Measurements from ENCODE around the gene TUBB2A.
"Not testable (repeated sequence)": the region's sequence is repeated elsewhere in the genome, so short reads cannot be mapped to it uniquely, and the experiment has no call there.

Gene TUBB2A

GRCh38 chr6:3190779-3191178, 33.4 kb upstream of the TUBB2A start:
- H3K4me3 Mint-ChIP-seq: no peak overlapping the region
- H3K27ac Mint-ChIP-seq: no peak overlapping the region
- no peaks in the 10 kb centered on the region for H3K9me3 Mint-ChIP-seq
- ATAC-seq (no peak), DNase-seq (no peak)
- H3K4me1 Mint-ChIP-seq: no peaks in the 10 kb centered on the region
- peaks cover 16% of the 10 kb centered on the region for H3K27me3 Mint-ChIP-seq

DNA sequence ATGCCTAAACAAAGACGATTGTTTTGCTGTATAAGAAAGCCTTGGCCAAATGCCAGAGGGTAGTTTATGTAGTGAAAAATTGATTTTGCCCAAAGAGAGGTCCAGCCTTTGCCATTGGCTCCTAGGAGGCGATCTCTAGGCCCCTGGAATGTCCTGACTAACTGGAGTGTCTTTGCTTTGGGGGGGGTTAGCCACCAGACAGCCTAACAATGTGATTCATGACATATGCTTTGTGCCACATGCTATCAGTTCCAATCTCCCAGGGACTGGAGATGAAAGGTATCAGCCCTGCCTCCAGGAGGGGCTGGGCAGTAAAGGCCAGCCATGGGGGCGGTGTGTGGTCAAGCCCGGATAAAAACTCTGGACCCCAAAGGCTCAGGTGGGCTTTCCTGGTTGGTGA, 32.7 kb upstream of the TUBB2A start:
- H3K27ac Mint-ChIP-seq: no peak overlapping the region
- no peak for ATAC-seq
- no peaks in the 10 kb centered on the region for H3K4me1 Mint-ChIP-seq
- peaks cover 23% of the 10 kb centered on the region for H3K27me3 Mint-ChIP-seq
- no peak for DNase-seq
- H3K9me3 Mint-ChIP-seq: no peaks in the 10 kb centered on the region
- no peak overlapping the region for H3K4me3 Mint-ChIP-seq

DNA sequence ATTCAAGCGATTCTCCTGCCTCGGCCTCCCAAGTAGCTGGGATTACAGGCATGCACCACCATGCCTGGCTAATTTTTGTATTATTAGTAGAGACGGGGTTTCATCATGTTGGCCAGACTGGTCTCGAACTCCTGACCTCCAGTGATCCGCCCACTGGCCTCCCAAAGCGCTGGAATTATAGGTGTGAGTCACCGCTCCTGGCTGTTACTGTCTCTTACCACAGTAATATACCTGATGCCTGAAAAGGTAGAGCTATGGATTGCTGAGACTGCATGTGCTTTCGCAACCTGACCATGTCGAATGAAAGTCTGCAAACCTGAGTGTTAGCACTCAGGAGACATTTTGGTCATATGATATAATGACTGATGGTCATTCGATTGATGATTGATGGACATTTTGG, 31.8 kb upstream of the TUBB2A start:
- H3K4me1 Mint-ChIP-seq, H3K9me3 Mint-ChIP-seq, ATAC-seq, DNase-seq, H3K27ac Mint-ChIP-seq, H3K4me3 Mint-ChIP-seq: not testable (repeated sequence)
- peaks cover 32% of the 10 kb centered on the region for H3K27me3 Mint-ChIP-seq

DNA sequence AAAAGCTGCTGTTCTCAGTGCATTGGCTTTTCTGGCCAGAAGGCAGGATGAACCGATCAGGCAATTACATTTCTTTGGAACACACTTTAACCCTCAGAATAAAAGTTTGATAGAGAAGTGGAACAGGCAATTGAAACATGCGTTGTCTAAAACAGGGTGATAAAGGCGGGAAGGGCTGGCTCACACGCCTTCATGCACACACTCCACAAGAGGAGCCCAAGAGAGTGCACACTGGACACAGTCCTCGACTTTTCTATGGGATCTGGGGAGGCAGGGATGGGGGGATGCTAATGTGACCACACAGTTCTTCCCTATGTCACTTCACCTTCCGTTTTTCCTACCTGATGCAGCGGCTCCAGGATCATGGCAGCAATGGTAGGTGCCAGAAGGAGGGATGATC, 30.9 kb upstream of the TUBB2A start:
- ATAC-seq (no peak), DNase-seq (no peak)
- Mint-ChIP-seq H3K27me3 (peaks cover 40% of the 10 kb centered on the region), H3K27ac (no peak overlapping the region), H3K4me3 (no peak overlapping the region), H3K4me1 (no peaks in the 10 kb centered on the region), H3K9me3 (no peaks in the 10 kb centered on the region)

- no peak overlapping the region for H3K27ac Mint-ChIP-seq
- ATAC-seq: no peak
- no peaks in the 10 kb centered on the region for H3K4me1 Mint-ChIP-seq
- H3K9me3 Mint-ChIP-seq: no peaks in the 10 kb centered on the region
- DNase-seq: no peak
- H3K4me3 Mint-ChIP-seq: no peak overlapping the region
- H3K27me3 Mint-ChIP-seq: peaks cover 40% of the 10 kb centered on the region
Observed at GRCh38 chr6:3186974-3187382, 29.6 kb upstream of the TUBB2A start.

DNA sequence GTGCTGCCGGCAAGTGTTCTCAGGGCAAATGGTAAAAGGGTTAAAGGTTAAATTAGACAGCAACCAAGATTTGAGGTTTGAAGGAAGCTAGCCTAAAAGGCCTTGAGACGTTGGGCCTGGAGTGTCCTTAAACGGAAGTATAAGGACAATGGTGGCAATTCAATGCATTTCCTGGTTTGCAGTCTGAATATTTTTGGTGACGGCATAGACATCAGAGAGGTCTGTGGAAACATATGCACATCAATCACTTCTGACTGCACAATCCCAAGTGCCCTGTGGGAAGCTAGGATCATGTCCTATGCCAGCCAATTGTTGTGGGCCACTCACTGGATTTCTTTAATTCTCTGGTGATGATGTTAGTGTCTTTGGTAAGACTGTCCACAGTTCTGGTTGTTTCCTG, 25.7 kb upstream of the TUBB2A start:
- DNase-seq: no peak
- Mint-ChIP-seq H3K4me3 (no peak overlapping the region), H3K27me3 (peaks cover 45% of the 10 kb centered on the region), H3K4me1 (peaks cover 5% of the 10 kb centered on the region), H3K9me3 (no peaks in the 10 kb centered on the region), H3K27ac (no peak overlapping the region)
- no peak for ATAC-seq

DNA sequence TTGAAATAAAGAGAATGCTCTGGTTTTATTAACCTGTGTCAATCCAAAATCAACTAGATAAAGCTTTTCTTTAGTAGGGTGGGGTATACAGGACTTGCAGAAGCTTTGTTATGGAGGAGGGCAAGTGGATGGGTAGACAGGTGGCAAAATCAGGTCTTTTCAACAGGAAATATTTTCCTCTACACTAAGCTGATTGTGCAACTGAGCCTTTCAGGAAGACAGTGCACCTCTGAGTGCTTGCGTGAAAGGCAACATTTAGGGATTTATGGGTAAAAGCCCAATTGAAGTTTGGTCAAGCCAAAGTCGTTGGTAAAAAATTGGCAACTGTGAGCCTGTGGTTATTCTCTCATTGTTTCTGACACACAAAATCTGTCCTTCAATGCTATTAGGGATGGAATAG, 23.8 kb upstream of the TUBB2A start:
- no peak overlapping the region for H3K27ac Mint-ChIP-seq

DNA sequence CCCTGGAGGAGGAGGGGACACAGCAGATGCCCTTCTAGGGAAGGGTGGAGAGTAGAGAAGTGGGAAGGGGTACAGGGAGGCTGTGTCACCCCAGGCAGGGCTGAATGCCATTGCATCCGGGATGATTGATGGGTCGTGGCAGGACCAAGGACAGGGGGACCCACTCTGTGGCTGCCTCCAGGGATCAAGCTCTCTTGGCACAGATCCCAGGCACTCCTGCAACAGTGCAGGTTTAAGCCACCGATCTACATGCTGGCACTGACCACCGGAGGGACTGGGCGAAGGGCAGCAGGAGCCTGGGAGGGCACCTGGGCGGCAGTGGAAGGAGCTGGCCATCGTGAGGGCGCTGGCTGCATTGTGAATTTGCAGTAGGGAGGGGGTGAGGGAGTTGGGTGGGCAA, 22.6 kb upstream of the TUBB2A start:
- H3K4me3 Mint-ChIP-seq: peak overlapping the region; percentile 26 to 75
- not testable (repeated sequence) for H3K27ac Mint-ChIP-seq, H3K9me3 Mint-ChIP-seq, DNase-seq
- peak; percentile 50 for ATAC-seq
- H3K4me1 Mint-ChIP-seq: peaks cover 10% of the 10 kb centered on the region
- peaks cover 30% of the 10 kb centered on the region for H3K27me3 Mint-ChIP-seq

More for the DNA sequence above, 23.8 kb upstream of the TUBB2A start:
- Mint-ChIP-seq H3K4me3 (no peak overlapping the region), H3K9me3 (no peaks in the 10 kb centered on the region), H3K4me1 (peaks cover 10% of the 10 kb centered on the region), H3K27me3 (peaks cover 40% of the 10 kb centered on the region)
- DNase-seq (no peak), ATAC-seq (no peak)

GRCh38 chr6:3178666-3179065, 21.3 kb upstream of the TUBB2A start:
- peaks cover 10% of the 10 kb centered on the region for H3K4me1 Mint-ChIP-seq
- not testable (repeated sequence) for H3K9me3 Mint-ChIP-seq, ATAC-seq, H3K27ac Mint-ChIP-seq, H3K4me3 Mint-ChIP-seq, DNase-seq
- H3K27me3 Mint-ChIP-seq: peaks cover 17% of the 10 kb centered on the region

DNA sequence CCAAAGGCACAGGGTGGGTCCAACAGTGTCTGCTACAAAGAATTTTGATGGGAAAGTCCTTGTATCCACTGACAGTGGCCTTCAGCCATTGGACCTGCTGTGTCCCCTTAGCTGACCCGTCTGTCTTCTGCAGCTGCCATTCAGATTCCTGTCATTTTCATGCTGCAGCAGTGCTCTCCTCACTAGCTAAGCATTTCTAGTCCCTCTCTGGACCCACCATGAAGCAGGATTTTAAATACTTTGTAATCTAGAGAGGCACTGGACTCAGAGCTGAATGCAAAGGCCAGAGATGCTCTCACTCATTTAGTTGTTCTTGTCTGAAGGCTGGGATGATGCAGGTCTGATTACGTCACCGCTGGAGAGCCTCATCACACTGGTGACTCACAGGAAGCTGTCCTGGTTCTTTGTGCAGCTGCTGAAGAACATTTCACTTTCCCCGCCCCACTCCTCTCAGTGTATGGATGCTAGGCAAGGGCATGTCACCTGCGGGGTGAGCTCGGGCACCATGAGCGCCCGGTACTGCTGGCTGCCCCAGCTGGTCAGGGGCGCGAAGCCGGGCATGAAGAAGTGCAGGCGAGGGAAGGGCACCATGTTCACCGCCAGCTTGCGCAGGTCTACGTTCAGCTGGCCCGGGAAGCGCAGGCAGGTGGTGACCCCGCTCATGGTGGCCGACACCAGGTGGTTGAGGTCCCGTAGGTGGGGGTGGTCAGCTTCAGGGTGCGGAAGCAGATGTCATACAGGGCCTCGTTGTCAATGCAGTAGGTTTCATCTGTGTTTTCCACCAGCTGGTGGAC, 19.4 kb upstream of the TUBB2A start:
- DNase-seq (peak in 1 of 2 donors; percentile 26), ATAC-seq (peak; percentile 87)
- H3K4me1 Mint-ChIP-seq: peaks cover 10% of the 10 kb centered on the region
- H3K9me3 Mint-ChIP-seq: no peaks in the 10 kb centered on the region
- no peak overlapping the region for H3K27ac Mint-ChIP-seq
- H3K27me3 Mint-ChIP-seq: peaks cover 14% of the 10 kb centered on the region
- H3K4me3 Mint-ChIP-seq: no peak overlapping the region

DNA sequence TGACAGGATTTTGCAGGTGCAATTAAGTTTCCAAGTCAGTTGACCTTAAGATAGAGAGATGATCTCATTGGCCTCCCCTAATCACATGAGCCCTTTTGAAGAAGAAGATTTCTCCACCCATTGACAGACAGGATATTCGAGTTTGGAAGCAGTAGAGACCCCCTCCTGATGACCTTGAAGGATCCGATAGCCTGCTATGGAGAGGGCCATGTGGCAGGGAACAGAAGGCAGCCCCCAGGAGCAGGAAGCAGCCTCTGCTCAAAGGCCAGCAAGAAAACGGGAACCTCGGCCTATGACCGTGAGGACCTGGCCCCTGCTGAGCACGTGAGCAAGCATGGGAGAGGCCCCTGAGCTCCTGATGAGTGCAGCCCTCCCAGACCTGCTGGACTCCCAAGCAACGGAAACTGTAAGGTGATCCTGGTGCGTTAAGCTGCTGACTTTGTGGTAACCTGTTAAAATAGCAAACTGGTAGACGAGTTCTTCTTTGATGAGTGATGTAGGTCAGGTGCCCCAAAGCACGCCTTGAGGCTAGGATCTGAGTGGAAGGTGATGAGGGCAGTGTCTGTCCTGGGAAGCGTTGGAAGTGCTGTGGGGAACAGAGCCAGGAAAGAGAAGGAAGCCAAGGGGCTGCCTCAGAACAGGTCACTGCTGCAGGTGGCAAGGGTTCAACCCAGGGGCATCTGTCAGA, 18.5 kb upstream of the TUBB2A start:
- H3K27me3 Mint-ChIP-seq: peaks cover 14% of the 10 kb centered on the region
- DNase-seq (no peak), ATAC-seq (no peak)
- peaks cover 10% of the 10 kb centered on the region for H3K4me1 Mint-ChIP-seq
- H3K9me3 Mint-ChIP-seq: no peaks in the 10 kb centered on the region
- H3K4me3 Mint-ChIP-seq: no peak overlapping the region
- H3K27ac Mint-ChIP-seq: no peak overlapping the region

GRCh38 chr6:3173636-3174089, 16.3 kb upstream of the TUBB2A start:
- not testable (repeated sequence) for H3K4me1 Mint-ChIP-seq, H3K27me3 Mint-ChIP-seq, H3K9me3 Mint-ChIP-seq, H3K27ac Mint-ChIP-seq, DNase-seq, H3K4me3 Mint-ChIP-seq, ATAC-seq

DNA sequence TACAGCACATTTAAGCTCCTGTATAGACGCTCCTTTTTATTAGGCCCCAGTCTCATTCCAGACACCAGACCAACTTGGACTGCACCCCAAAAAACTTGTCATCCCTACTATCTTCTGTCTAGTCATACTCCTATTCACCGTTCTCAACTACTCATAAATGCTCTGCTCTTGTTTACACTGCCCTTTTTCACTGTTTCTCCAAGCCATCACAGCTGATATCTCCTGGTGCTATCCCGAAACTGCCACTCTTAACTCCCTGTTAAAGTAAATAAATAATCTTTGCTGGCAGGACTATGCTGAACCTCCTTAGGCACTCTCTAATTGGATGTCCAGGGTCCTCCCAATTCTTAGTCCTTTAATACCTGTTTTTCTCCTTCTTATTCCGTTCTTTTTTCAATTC, 15.4 kb upstream of the TUBB2A start:
- H3K27me3 Mint-ChIP-seq, ATAC-seq: not testable (repeated sequence)

GRCh38 chr6:3171313-3172175, 14.2 kb upstream of the TUBB2A start:
- not testable (repeated sequence) for H3K4me1 Mint-ChIP-seq, DNase-seq, H3K4me3 Mint-ChIP-seq, H3K9me3 Mint-ChIP-seq, H3K27me3 Mint-ChIP-seq, ATAC-seq, H3K27ac Mint-ChIP-seq

More for the DNA sequence above, 15.4 kb upstream of the TUBB2A start:
- H3K9me3 Mint-ChIP-seq, DNase-seq, H3K4me1 Mint-ChIP-seq, H3K4me3 Mint-ChIP-seq: not testable (repeated sequence)
- H3K27ac Mint-ChIP-seq: peak overlapping the region in 1 of 2 donors; percentile 15

DNA sequence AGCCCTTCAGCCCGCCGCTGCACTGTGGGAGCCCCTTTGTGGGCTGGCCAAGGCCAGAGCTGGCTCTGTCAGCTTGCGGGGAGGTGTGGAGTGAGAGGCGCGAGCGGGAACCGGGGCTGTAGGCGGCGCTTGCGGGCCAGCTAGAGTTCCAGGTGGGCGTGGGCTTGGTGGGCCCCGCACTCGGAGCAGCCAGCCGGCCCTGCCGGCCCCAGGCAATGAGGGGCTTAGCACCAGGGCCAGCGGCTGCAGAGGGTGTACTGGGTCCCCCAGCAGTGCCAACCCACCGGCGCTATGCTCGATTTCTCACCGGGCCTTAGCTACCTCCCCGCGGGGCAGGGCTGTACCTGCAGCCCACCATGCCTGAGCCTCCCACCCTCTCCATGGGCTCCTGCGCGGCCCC, 13.3 kb upstream of the TUBB2A start:
- not testable (repeated sequence) for DNase-seq, H3K4me1 Mint-ChIP-seq, H3K27me3 Mint-ChIP-seq, H3K27ac Mint-ChIP-seq, H3K4me3 Mint-ChIP-seq, ATAC-seq, H3K9me3 Mint-ChIP-seq
